BJ (cell line): ENCODE results near the gene COPRS. TPM values are rescaled to one million over a fixed set of nuclear protein-coding genes. Genes with fewer than 3 reads are reported as not detected.

Experiments
- CTCF ChIA-PET: fragments of 350-600 bp; formaldehyde crosslinking; extraction: SDS; loops from one replicate; lab custom pipeline; 2021; ENCODE audit warnings: antibody characterized with exemption, inconsistent platforms; lab: Yijun Ruan, JAX
- POLR2A ChIA-PET: fragments of 300-600 bp; sonication (Branson Sonifier 250); formaldehyde crosslinking; extraction: SDS; loops from one replicate; lab custom pipeline; 2021; ENCODE audit warnings: antibody characterized with exemption; lab: Charles Lee
- DNase-seq: peaks from one replicate; pipeline ENCODE4 v3.0.0-alpha.2; 2011; ENCODE audit warnings: low read depth
- H3K27me3 ChIP-seq: 2 replicates; pipeline ENCODE4 v1.6.0; 2011; ENCODE audit warnings: low read length; ENCODE audit not compliant: control insufficient read depth, insufficient read depth
- H3K36me3 ChIP-seq: 2 replicates; pipeline ENCODE4 v1.5.1; 2011; ENCODE audit warnings: low read length; ENCODE audit not compliant: control insufficient read depth, insufficient read depth
- H3K4me3 ChIP-seq: 2 replicates; pipeline ENCODE4 v1.5.1; 2011; ENCODE audit warnings: low read depth, mild to moderate bottlenecking, control low read depth, low read length
- CTCF ChIP-seq: IDR thresholded peaks from 2 replicates; pipeline ENCODE4 v1.5.1; 2011; ENCODE audit warnings: low read depth, mild to moderate bottlenecking, control low read depth, inconsistent platforms, low read length, moderate library complexity; ENCODE audit not compliant: insufficient read depth
- polyA plus RNA-seq: library from polyadenylated mRNA; depleted of rRNA; stranded (reverse); fragments of >200 nt; gene quantifications from 2 replicates; pipeline ENCODE4 v1.2.3, GENCODE V29; 2011

COPRS gene
- polyA plus RNA-seq, 1 experiment, result 44.5 TPM

- no peak for TF ChIP-seq CTCF
- Histone ChIP-seq H3K27me3 (no peaks in the 10 kb centered on the region), H3K4me3 (no peak overlapping the region), H3K36me3 (peaks cover 3% of the 10 kb centered on the region; the same call in 1 of the 2 replicates)
- ChIA-PET CTCF (interaction anchor here (2.7 kb wide), 1 partner anchor 12 kb away, joined by 17 read pairs; no protein-coding TSS in a partner anchor), POLR2A (no interaction called here)
- DNase-seq, result no peak
Observed at GRCh38 chr17:31853911-31854470, 5.1 kb downstream of the COPRS start.

- no peak overlapping the region for H3K4me3 ChIP-seq
- DNase-seq, result no peak
- POLR2A ChIA-PET, result no interaction called here
- no peak for TF ChIP-seq CTCF
- H3K36me3 ChIP-seq, result no peaks in the 10 kb centered on the region
- H3K27me3 ChIP-seq, result no peaks in the 10 kb centered on the region
- CTCF ChIA-PET, result interaction anchor here (0.8 to 5.6 kb wide), 2 partner anchors 11 to 288 kb away, joined by 3 to 172 read pairs; no protein-coding TSS in a partner anchor
Observed at GRCh38 chr17:31845291-31845690, 13.8 kb downstream of the COPRS start.

GRCh38 chr17:31843070-31843745 lies 15.8 kb downstream of the COPRS start:
- Histone ChIP-seq H3K4me3 (no peak overlapping the region), H3K36me3 (no peaks in the 10 kb centered on the region), H3K27me3 (no peaks in the 10 kb centered on the region)
- CTCF ChIA-PET, result interaction anchor here (0.6 to 5.6 kb wide), 50 partner anchors 8 to 406 kb away, joined by 3 to 172 read pairs (median 6); partner anchors contain the start of gene UTP6
- POLR2A ChIA-PET, result interaction anchor here (0.5 kb wide), 1 partner anchor 293 kb away, joined by 3 read pairs; no protein-coding TSS in a partner anchor
- no peak for TF ChIP-seq CTCF
- no peak for DNase-seq

GRCh38 chr17:31842195-31843069 lies 16.6 kb downstream of the COPRS start:
- Histone ChIP-seq H3K36me3 (no peaks in the 10 kb centered on the region), H3K4me3 (no peak overlapping the region), H3K27me3 (no peaks in the 10 kb centered on the region)
- TF ChIP-seq CTCF, result peak; percentile 89
- ChIA-PET POLR2A (interaction anchor here (0.5 to 0.6 kb wide), 2 partner anchors 38 to 293 kb away, joined by 3 read pairs; no protein-coding TSS in a partner anchor), CTCF (interaction anchor here (0.6 to 5.6 kb wide), 59 partner anchors 9 to 405 kb away, joined by 3 to 172 read pairs (median 5); partner anchors contain the start of gene UTP6)
- DNase-seq, result no peak
